Osteocyte (in vitro differentiated cells): Measurements from ENCODE around the gene KSR2. TPM values are rescaled to one million over a fixed set of nuclear protein-coding genes. Genes with fewer than 3 reads are reported as not detected.

Source experiments
- DNase-seq: peaks from one replicate; pipeline ENCODE4 v3.0.0; 2021; ENCODE audit warnings: mixed read lengths; ENCODE audit not compliant: unreplicated experiment; ENCODE audit errors: extremely low spot score
- H3K27ac Mint-ChIP-seq: one replicate; pipeline ENCODE4 v1.8.0; 2021; ENCODE audit warnings: mild to moderate bottlenecking, mixed read lengths; ENCODE audit not compliant: unreplicated experiment
- H3K27me3 Mint-ChIP-seq: one replicate; pipeline ENCODE4 v1.8.0; 2021; ENCODE audit warnings: mixed read lengths; ENCODE audit not compliant: unreplicated experiment
- H3K36me3 Mint-ChIP-seq: one replicate; pipeline ENCODE4 v1.8.0; 2021; ENCODE audit warnings: mixed read lengths; ENCODE audit not compliant: unreplicated experiment
- H3K4me1 Mint-ChIP-seq: one replicate; pipeline ENCODE4 v1.8.0; 2021; ENCODE audit warnings: mixed read lengths; ENCODE audit not compliant: unreplicated experiment
- H3K4me3 Mint-ChIP-seq: one replicate; pipeline ENCODE4 v1.8.0; 2021; ENCODE audit warnings: mild to moderate bottlenecking, moderate library complexity, mixed read lengths; ENCODE audit not compliant: unreplicated experiment
- H3K9me3 Mint-ChIP-seq: one replicate; pipeline ENCODE4 v1.8.0; 2021; ENCODE audit warnings: mixed read lengths; ENCODE audit not compliant: unreplicated experiment
- CTCF ChIP-seq: fragments of 200-600 bp; sonication (generic); IDR thresholded peaks from 2 replicates; pipeline ENCODE4 v1.5.0; 2021; ENCODE audit warnings: antibody characterized with exemption, mild to moderate bottlenecking, moderate library complexity
- total RNA-seq: library from RNA; stranded (reverse); gene quantifications from 2 replicates; pipeline ENCODE4 v1.2.1, GENCODE V29; 2021

The KSR2 gene
- total RNA-seq, 1 donor from 2014 or later = not detected

- Mint-ChIP-seq H3K4me3 (no peak overlapping the region), H3K27ac (no peak overlapping the region)
- no peak for TF ChIP-seq CTCF
Measured at GRCh38 chr12:117592588-117593305, 376.0 kb downstream of the KSR2 start.

GRCh38 chr12:117590999-117591398 is 377.8 kb downstream of the KSR2 start:
- Mint-ChIP-seq H3K27ac (no peak overlapping the region), H3K27me3 (peaks cover under 1% of the 10 kb centered on the region), H3K4me3 (no peak overlapping the region), H3K36me3 (peaks cover 4% of the 10 kb centered on the region), H3K4me1 (no peaks in the 10 kb centered on the region), H3K9me3 (peaks cover 17% of the 10 kb centered on the region)
- TF ChIP-seq CTCF = no peak
- no peak for DNase-seq

More at GRCh38 chr12:117592588-117593305, 376.0 kb downstream of the KSR2 start:
- peaks cover 17% of the 10 kb centered on the region for H3K9me3 Mint-ChIP-seq
- H3K27me3 Mint-ChIP-seq = no peaks in the 10 kb centered on the region
- no peak for DNase-seq
- peaks cover 4% of the 10 kb centered on the region for H3K36me3 Mint-ChIP-seq
- H3K4me1 Mint-ChIP-seq = no peaks in the 10 kb centered on the region

GRCh38 chr12:117590386-117590785 is 378.4 kb downstream of the KSR2 start:
- Mint-ChIP-seq H3K4me3 (no peak overlapping the region), H3K27me3 (peaks cover 7% of the 10 kb centered on the region), H3K36me3 (peaks cover 4% of the 10 kb centered on the region), H3K27ac (no peak overlapping the region), H3K4me1 (no peaks in the 10 kb centered on the region), H3K9me3 (peaks cover 17% of the 10 kb centered on the region)
- DNase-seq = no peak
- no peak for TF ChIP-seq CTCF

GRCh38 chr12:117589021-117589420 is 379.8 kb downstream of the KSR2 start:
- peaks cover 4% of the 10 kb centered on the region for H3K36me3 Mint-ChIP-seq
- peaks cover 20% of the 10 kb centered on the region for H3K27me3 Mint-ChIP-seq
- no peak for DNase-seq
- no peak overlapping the region for H3K27ac Mint-ChIP-seq
- no peak for TF ChIP-seq CTCF
- H3K4me3 Mint-ChIP-seq = no peak overlapping the region
- peaks cover 17% of the 10 kb centered on the region for H3K9me3 Mint-ChIP-seq
- H3K4me1 Mint-ChIP-seq = peaks cover 3% of the 10 kb centered on the region

GRCh38 chr12:117587631-117588287 is 381.0 kb downstream of the KSR2 start:
- Mint-ChIP-seq H3K27me3 (peaks cover 26% of the 10 kb centered on the region), H3K9me3 (peaks cover 17% of the 10 kb centered on the region), H3K4me1 (peaks cover 9% of the 10 kb centered on the region), H3K4me3 (no peak overlapping the region), H3K36me3 (peaks cover 4% of the 10 kb centered on the region), H3K27ac (no peak overlapping the region)
- no peak for DNase-seq
- peak; percentile 81 for TF ChIP-seq CTCF
